DND-41 (cell line): ENCODE data around the gene ALAS1.

Source experiments
- CTCF ChIP-seq: IDR thresholded peaks from 2 replicates; pipeline ENCODE4 v1.5.1; 2012; ENCODE audit warnings: borderline replicate concordance, low read length, moderate library complexity, mild to moderate bottlenecking; ENCODE audit not compliant: poor library complexity, severe bottlenecking; ENCODE audit errors: extremely low read depth
- EZH2 ChIP-seq: IDR thresholded peaks from 3 replicates; pipeline ENCODE4 v1.6.1; 2012; ENCODE audit warnings: borderline replicate concordance, low read depth, mild to moderate bottlenecking, moderate library complexity, low read length, inconsistent platforms; ENCODE audit not compliant: severe bottlenecking

GRCh38 chr3:52182196-52182595 lies 15.8 kb upstream of the ALAS1 start:
- TF ChIP-seq CTCF (no peak), EZH2 (no peak)
